Thyroid gland (tissue), 4 donors: ENCODE results near the gene FOSB.

Experiments
- CTCF ChIP-seq, 6 experiments: fragments of 200-600 bp in 3 of 6; fragments of 450-650 bp in 3 of 6; sonication (generic) in 3 of 6; IDR thresholded peaks; one replicate each; pipeline ENCODE4 v1.5.1; 2016 to 2019; ENCODE audit warnings: antibody characterized with exemption in 6 of 6, mild to moderate bottlenecking in 2 of 6, inconsistent platforms in 1 of 6, moderate library complexity in 1 of 6
- POLR2A ChIP-seq, 2 donors: fragments of 450-650 bp; IDR thresholded peaks; one replicate each; pipeline ENCODE4 v1.6.1; 2017; ENCODE audit warnings: antibody characterized with exemption in 2 of 2, mild to moderate bottlenecking in 2 of 2, moderate library complexity in 1 of 2

GRCh38 chr19:45501730-45502014 lies 33.9 kb downstream of the FOSB start:
- TF ChIP-seq CTCF (IDR thresholded peaks at IDR 0.05) (no peak), POLR2A (IDR thresholded peaks at IDR 0.05) (no peak)
